ENCODE data around the gene ENKD1.

- no peak for TF ChIP-seq CTCF (IDR thresholded peaks at IDR 0.05; ENCODE audit: low read depth, low read length, poor library complexity, severe bottlenecking)
- no peak for TF ChIP-seq EZH2phosphoT487 (IDR thresholded peaks at IDR 0.05; ENCODE audit: borderline replicate concordance, low read length)
These were observed 458 bp downstream of the ENKD1 start for GRCh38 chr16:67666032-67666551.

Data from DOHH2 (cell line).